Muscle layer of colon (tissue), 2 donors: ENCODE results near the gene NAT14.
A peak's percentile ranks its signal among the peaks of the same experiment; 100 is the strongest.

Experiments used
- H3K27ac ChIP-seq: one replicate; pipeline ENCODE4 v1.7.0; 2013; ENCODE audit warnings: low read depth, mild to moderate bottlenecking, low read length, moderate library complexity
- H3K27me3 ChIP-seq, 2 donors: one replicate each; pipeline ENCODE4 v1.7.0; 2013; ENCODE audit warnings: low read length in 2 of 2, mild to moderate bottlenecking in 2 of 2; ENCODE audit not compliant: insufficient read depth in 2 of 2, control insufficient read depth in 1 of 2
- H3K36me3 ChIP-seq: one replicate; pipeline ENCODE4 v1.7.0; 2013; ENCODE audit warnings: mild to moderate bottlenecking, low read length; ENCODE audit not compliant: insufficient read depth
- H3K4me1 ChIP-seq: one replicate; pipeline ENCODE4 v1.7.0; 2013; ENCODE audit warnings: mild to moderate bottlenecking, low read length; ENCODE audit not compliant: insufficient read depth
- H3K4me3 ChIP-seq, 2 donors: one replicate each; pipeline ENCODE4 v1.7.0; 2013; ENCODE audit warnings: low read length in 2 of 2, low read depth in 1 of 2, mild to moderate bottlenecking in 1 of 2, moderate library complexity in 1 of 2
- H3K9ac ChIP-seq: one replicate; pipeline ENCODE4 v1.7.0; 2013; ENCODE audit warnings: low read length
- H3K9me3 ChIP-seq: one replicate; pipeline ENCODE4 v1.7.0; 2013; ENCODE audit warnings: mild to moderate bottlenecking, low read length
- donor health status: abdominal sarcoma.
- donor health status: Adenocarcinoma of cecum.

The NAT14 gene

GRCh38 chr19:55484593-55485438 is at the start of gene NAT14:
Gene NAT14 (plus strand): TSS chr19:55485188. CDS start chr19:55485709, 521 bp downstream.
- H3K9me3 ChIP-seq = no peaks in the 10 kb centered on the region
- peak within 1 kb of the TSS; percentile 61 to 64 for H3K4me3 ChIP-seq
- H3K27me3 ChIP-seq = no peaks in the 10 kb centered on the region
- H3K27ac ChIP-seq = peak within 1 kb of the TSS; percentile 89
- H3K36me3 ChIP-seq = no peaks in the 10 kb centered on the region
- H3K4me1 ChIP-seq = peaks cover 43% of the 10 kb centered on the region
- peak within 1 kb of the TSS; percentile 41 for H3K9ac ChIP-seq

GRCh38 chr19:55436847-55437246 is 48.1 kb upstream of the NAT14 start:
- no peak overlapping the region for H3K4me3 ChIP-seq
- no peak overlapping the region for H3K9ac ChIP-seq
- no peaks in the 10 kb centered on the region for H3K4me1 ChIP-seq
- peaks cover 55 to 72% of the 10 kb centered on the region in 2 donors for H3K27me3 ChIP-seq
- no peak overlapping the region for H3K27ac ChIP-seq
- H3K36me3 ChIP-seq = no peaks in the 10 kb centered on the region
- H3K9me3 ChIP-seq = no peaks in the 10 kb centered on the region

GRCh38 chr19:55437410-55437809 is 47.6 kb upstream of the NAT14 start:
- Histone ChIP-seq H3K36me3 (no peaks in the 10 kb centered on the region), H3K27me3 (peaks cover 51 to 69% of the 10 kb centered on the region in 2 donors), H3K9me3 (no peaks in the 10 kb centered on the region), H3K27ac (no peak overlapping the region), H3K9ac (no peak overlapping the region), H3K4me3 (no peak overlapping the region), H3K4me1 (no peaks in the 10 kb centered on the region)

GRCh38 chr19:55439052-55439451 is 45.9 kb upstream of the NAT14 start:
- Histone ChIP-seq H3K4me3 (no peak overlapping the region), H3K4me1 (no peaks in the 10 kb centered on the region), H3K36me3 (no peaks in the 10 kb centered on the region), H3K9ac (no peak overlapping the region), H3K27ac (no peak overlapping the region), H3K9me3 (no peaks in the 10 kb centered on the region), H3K27me3 (peaks cover 49 to 66% of the 10 kb centered on the region in 2 donors)

- H3K9me3 ChIP-seq = no peaks in the 10 kb centered on the region
- no peaks in the 10 kb centered on the region for H3K36me3 ChIP-seq
- no peak overlapping the region for H3K9ac ChIP-seq
- H3K4me3 ChIP-seq = no peak overlapping the region
- H3K27ac ChIP-seq = no peak overlapping the region
- no peaks in the 10 kb centered on the region for H3K4me1 ChIP-seq
- peaks cover 45 to 80% of the 10 kb centered on the region in 2 donors for H3K27me3 ChIP-seq
These were observed 44.4 kb upstream of the NAT14 start for GRCh38 chr19:55440411-55441105.

GRCh38 chr19:55441319-55441691 is 43.7 kb upstream of the NAT14 start:
- H3K27me3 ChIP-seq = peaks cover 45 to 80% of the 10 kb centered on the region in 2 donors
- H3K9ac ChIP-seq = no peak overlapping the region
- H3K27ac ChIP-seq = no peak overlapping the region
- no peaks in the 10 kb centered on the region for H3K9me3 ChIP-seq
- H3K36me3 ChIP-seq = no peaks in the 10 kb centered on the region
- no peaks in the 10 kb centered on the region for H3K4me1 ChIP-seq
- no peak overlapping the region for H3K4me3 ChIP-seq

- H3K9me3 ChIP-seq = no peaks in the 10 kb centered on the region
- H3K4me3 ChIP-seq = no peak overlapping the region
- H3K27ac ChIP-seq = no peak overlapping the region
- H3K27me3 ChIP-seq = peaks cover 45 to 80% of the 10 kb centered on the region in 2 donors
- no peak overlapping the region for H3K9ac ChIP-seq
- H3K4me1 ChIP-seq = no peaks in the 10 kb centered on the region
- no peaks in the 10 kb centered on the region for H3K36me3 ChIP-seq
These were observed 43.2 kb upstream of the NAT14 start for GRCh38 chr19:55441692-55442321.

GRCh38 chr19:55442372-55442961 is 42.5 kb upstream of the NAT14 start:
- H3K4me1 ChIP-seq = no peaks in the 10 kb centered on the region
- H3K9me3 ChIP-seq = no peaks in the 10 kb centered on the region
- H3K27ac ChIP-seq = no peak overlapping the region
- peaks cover 45 to 75% of the 10 kb centered on the region in 2 donors for H3K27me3 ChIP-seq
- no peak overlapping the region for H3K9ac ChIP-seq
- no peaks in the 10 kb centered on the region for H3K36me3 ChIP-seq
- no peak overlapping the region for H3K4me3 ChIP-seq

- Histone ChIP-seq H3K9me3 (no peaks in the 10 kb centered on the region), H3K4me3 (no peak within 1 kb of the TSS), H3K36me3 (no peaks in the 10 kb centered on the region), H3K27me3 (peaks cover 43 to 70% of the 10 kb centered on the region in 2 donors), H3K4me1 (no peaks in the 10 kb centered on the region), H3K27ac (no peak within 1 kb of the TSS), H3K9ac (no peak within 1 kb of the TSS)
These were observed 41.8 kb upstream of the NAT14 start, which contains the start of gene SHISA7 for GRCh38 chr19:55443045-55443823. Gene SHISA7 (minus strand): TSS chr19:55443300. CDS start chr19:55442863, 437 bp downstream.

GRCh38 chr19:55443824-55444480 is 41.0 kb upstream of the NAT14 start:
- H3K27ac ChIP-seq = no peak overlapping the region
- peaks cover 46 to 67% of the 10 kb centered on the region in 2 donors for H3K27me3 ChIP-seq
- H3K4me3 ChIP-seq = no peak overlapping the region
- H3K9ac ChIP-seq = no peak overlapping the region
- H3K4me1 ChIP-seq = no peaks in the 10 kb centered on the region
- no peaks in the 10 kb centered on the region for H3K36me3 ChIP-seq
- H3K9me3 ChIP-seq = no peaks in the 10 kb centered on the region
